CD1c-positive myeloid dendritic cell (primary cell): ENCODE data around the gene PNKD.

Experiments used
- DNase-seq: peaks from one replicate; pipeline ENCODE4 v3.0.0-alpha.2; 2016; ENCODE audit errors: extremely low spot score

The PNKD gene

DNA sequence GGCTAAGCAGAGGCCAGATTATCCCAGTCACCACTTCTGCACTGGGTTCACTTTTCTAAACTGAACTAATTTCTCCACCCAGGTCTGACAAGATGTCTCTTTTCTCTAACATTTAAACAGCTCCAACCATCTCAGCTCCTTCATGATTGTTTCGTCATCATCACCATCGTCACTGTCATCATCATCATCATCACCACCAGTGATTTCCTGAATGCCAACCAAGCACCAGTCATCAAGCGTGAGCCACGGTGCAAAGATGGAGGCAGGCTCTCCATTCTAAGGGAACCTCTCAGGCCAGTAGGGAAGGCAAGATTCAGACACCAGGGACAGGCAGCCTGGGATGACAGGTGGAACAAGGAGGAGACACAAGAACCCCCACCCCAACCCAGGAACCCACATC is 47.5 kb downstream of the PNKD start:
- no peak for DNase-seq

DNA sequence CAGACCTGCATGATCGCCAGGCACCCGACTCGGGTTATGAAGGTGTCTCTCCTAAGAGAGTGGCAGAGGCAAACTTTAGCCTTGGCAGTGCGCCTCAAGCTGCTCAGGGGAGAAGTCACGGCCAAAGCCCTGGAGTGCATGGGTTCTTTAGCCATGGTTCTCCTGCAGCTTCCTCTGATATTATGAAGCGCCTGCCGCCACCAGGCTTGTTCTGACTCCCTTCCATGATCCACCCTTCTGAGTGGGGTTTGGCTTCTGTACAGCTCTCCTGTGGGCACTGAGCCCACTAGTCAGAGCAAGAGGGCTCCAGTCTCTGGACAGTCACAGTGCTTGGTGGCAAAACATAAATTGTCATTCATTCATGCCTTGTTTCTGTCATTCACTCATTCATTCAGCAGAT is 47.9 kb downstream of the PNKD start:
- no peak for DNase-seq

DNA sequence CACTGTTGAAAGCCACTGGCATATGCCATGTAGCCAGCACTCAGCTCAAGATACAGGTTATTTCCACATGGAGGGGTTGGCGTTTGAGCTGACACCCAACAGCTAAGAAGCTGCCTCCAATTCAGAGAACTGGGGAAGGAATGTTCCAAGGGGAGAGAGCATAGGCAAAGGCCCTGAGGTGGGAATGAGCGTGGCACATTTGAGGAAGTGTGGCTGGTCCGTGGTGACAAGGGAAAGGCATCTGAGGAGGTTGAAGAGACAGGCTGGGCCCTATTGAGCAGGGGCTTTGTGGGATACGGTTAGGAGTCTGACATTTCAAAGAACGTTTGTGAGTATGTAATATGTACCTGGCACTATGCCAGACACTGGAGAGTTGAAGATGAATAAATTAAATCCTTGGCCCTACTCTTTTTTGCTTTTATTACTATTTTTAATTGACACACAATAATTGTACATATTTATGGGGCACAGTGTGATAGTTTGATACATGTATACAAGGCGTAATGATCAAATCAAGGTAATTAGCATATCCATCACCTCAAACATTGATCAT is 49.6 kb downstream of the PNKD start:
- no peak for DNase-seq

DNA sequence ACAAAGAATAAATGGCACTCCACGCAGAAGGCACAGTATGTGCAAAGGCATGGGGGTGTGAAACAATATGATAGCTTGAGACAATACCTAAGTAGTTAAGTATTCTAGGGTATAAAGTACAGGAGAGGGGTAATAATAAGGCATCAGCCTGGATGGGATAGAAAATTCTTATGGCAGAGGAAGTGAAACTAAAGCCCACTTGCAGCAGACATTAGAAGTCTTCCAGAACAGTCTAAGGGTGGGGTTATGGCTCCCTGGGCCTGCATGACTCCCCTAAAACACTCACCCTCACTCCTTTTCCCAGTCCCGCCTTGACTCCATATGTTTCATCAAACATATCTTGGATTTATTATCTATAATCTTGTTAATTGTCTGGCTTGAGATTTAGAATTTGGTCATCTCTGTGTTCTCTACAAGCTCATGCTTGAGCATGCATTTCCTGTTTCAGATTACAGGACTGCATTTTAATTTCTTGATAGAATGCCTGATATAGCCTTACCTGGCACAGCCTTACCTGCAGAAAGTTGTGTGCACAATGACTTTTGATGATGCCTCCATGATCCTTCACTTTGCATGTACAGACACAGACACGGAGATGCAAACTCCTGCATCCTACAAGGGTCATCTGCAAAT is 50.5 kb downstream of the PNKD start:
- peak; percentile 25 for DNase-seq

DNA sequence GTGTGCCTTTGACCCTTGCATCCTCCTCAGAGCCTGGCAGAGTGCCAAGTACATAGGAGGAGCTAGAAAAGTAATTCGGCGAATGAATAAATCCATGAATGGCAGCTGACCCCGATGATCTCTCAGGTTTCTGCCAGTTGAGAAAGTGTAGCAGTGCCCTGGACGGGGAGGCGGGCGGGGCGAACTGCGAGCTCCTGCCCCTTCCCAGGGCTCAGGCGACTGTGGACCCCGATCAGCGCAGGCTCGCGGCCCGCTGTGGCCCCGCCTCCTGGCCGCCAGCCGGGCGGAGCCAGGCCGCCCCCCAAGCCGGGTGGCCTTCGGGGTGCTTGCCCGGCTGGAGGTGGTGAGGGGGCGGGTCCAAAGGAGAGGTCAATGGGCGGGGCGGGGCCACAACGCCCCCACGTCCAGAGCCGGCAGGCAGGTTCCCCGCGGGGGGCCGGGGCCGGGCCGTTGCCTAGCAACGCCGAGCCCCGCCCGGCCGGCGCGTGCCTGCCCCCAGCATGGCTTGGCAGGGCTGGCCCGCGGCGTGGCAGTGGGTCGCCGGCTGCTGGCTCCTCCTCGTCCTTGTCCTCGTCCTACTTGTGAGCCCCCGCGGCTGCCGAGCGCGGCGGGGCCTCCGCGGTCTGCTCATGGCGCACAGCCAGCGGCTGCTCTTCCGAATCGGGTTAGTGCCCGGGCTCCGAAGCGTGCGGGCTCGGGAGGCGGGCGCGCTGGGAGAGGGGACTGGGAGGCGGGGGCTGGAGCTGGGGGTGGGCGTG is 52.6 kb downstream of the PNKD start:
- peak; percentile 76 for DNase-seq

DNA sequence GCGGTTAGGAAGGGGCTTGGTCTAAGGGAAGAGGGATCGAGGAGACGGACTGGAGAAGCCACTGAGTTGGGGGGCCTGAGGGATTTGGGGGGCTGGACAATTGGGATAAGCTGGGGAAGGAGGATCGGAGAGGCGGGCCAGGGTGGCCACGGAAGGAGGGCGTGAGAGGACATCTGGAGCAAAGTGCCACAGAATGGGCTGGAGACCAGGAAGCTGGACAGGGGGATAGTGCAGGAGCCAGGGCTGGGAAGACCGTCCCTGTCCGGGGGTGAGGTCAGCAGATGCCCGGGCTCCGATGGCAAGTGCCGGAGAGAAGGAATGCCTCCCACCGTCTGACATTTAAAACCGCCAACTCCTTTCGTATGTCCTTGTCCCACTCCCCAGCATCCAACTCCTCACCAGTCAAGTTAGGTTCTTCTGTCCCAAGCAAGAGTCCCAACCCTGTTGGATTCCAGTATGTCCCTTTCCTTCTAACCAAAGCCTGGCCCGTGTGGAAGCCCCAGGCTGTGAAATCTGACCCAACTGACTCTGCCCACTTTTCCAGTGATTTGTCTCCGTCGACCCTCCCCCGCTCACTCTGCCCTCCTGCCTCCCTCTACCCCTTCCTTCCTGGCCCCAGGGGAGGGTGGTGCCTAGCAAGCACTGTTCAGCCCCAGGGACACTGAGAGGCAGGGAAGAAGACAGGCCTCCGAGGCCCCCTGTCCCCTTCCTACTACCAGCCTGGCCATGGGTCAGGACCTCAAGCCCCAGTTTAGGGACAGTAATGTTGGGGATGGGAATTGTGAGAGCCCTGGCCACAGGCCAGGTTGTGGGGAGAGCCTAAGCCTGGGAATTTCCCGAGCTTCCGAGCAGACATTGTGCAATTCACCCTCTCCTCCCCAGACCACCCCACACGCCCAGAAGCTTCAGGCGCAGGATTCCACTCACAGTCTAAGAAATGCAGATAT is 53.5 kb downstream of the PNKD start:
- DNase-seq: peak; percentile 41

DNA sequence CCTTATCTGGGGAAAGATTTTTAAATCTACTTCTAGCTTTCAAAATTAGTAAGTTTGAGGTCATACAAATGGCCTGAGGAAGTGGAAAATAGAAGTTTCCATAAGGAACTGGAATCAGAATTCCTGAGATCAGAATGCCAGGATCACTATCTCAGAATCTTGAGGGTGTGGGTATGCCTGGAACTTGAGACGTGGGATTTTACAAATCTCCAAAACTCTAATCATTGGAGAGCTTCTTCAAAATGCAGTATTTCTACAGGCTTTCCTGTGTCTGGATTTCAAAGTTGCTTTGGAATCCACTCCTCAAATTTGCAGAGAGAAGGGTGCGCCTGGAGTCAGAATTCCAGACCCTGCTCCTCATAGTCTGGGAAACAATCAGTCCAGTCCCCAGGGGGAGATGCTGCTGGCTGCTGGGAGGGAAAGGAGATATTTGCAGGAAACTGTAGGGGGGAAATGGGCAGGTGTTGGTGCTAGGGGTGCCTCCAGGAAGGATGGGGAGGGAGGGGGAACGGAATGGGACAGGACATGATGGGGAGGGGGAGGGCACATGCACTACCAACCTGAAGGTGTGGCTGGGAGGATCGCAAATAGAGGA is 55.3 kb downstream of the PNKD start:
- no peak for DNase-seq

DNA sequence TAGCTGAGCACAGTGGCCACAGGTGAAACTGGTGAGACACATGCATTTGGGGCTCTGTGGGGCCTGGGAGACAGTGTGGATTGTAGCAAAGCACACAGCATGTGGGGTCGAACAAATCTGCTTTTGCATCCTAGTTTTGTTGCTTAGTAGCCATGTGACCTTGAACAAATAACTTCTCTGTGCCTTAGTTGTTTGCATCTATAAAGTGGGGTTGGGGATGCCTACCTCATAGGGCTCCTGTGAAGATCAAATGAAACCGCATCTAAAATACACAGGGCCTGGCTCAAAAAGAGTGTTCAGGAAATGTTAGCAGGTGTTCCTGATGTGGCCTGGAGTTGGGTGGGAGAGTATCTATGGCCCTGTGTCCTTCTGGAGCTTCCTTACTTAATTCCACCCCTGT is 56.0 kb downstream of the PNKD start:
- no peak for DNase-seq

DNA sequence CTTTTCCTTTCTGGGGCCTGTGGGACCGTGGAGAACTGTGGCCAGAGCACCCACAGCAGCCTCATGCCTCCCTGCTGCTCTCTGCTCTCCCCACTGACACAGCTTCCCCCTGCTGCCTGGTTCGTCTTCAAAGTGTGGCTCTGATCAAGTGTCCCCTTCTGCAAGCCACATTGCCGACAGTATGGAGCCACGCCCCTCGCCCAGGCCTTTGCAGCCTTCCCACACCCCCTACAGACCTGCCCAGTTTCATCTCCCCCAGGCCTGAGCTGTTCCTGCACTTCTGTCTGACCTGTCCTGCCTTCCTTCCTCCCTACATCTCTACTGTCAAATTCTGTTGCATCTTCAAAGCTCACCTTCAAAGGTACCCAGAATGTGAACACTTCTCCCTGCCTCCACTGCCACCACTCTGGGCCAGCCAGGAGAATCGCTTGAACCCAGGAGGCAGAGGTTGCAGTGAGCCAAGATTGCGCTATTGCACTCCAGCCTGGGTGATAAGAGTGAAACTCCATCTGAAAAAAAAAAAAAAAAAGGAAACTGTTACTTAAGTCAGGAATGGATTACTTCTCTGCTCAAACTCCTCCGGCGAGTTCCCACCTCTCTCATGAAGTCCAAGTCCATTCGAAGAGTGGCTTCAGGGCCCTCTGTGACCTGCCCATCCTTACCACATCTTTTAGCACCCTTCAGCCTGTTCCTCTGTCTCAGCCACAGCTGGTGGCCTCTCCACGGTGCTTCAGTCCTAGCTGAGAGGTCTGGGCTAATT is 57.3 kb downstream of the PNKD start:
- DNase-seq: peak; percentile 36

DNA sequence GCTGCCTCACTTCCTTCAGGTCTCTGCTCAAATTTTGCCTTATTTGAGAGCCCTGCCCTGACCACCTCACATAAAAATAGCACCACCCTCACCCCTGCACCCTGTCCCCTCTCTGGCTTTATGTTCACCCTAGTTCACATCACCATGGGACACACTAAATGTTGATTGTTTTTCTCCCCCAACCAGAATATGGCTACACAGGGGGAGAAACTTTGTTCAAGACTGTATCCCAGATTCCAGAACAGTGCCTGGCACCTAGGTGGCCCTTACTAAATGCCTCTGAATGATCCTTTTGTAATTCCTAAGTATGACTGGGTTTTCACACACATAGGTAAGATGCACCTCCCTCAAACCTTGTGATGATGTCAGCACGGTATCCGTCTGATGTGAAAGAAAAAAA is 58.0 kb downstream of the PNKD start:
- no peak for DNase-seq

DNA sequence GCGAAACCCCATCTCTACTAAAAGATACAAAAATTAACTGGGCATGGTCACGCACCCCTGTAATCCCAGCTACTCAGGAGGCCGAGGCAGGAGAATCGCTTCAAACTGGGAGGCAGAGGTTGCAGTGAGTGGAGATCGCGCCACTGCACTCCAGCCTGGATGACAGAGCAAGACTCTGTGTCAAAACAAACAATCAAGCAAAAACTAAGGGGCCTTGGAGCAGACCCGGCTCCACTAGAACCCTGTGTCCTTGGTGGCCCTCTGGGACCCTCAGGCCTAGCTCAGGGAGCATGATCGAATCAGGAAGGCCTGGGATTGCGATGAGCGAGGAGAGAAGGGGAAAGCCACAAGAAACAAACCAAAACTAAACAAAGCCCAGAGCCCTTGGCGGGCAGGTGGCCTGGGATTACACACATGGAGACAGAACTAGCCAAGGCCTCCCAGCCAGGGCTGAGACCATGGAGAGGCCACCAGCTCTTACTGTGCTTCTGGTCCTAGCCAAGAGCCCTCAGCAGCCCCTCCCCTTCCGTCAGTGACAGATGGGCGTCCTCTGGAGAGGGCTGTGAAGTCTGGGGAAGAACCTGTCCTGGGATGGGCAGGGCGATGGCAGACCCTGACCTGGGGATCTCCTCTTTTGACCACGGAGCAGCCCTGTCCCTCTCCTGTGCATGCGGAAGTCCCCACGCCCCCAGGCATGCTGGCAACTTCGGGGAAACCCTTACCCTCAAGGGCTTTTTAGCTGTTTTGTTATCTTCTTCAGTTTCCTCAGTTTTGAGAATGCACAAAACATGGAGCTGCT is 58.9 kb downstream of the PNKD start:
- peak; percentile 42 for DNase-seq

DNA sequence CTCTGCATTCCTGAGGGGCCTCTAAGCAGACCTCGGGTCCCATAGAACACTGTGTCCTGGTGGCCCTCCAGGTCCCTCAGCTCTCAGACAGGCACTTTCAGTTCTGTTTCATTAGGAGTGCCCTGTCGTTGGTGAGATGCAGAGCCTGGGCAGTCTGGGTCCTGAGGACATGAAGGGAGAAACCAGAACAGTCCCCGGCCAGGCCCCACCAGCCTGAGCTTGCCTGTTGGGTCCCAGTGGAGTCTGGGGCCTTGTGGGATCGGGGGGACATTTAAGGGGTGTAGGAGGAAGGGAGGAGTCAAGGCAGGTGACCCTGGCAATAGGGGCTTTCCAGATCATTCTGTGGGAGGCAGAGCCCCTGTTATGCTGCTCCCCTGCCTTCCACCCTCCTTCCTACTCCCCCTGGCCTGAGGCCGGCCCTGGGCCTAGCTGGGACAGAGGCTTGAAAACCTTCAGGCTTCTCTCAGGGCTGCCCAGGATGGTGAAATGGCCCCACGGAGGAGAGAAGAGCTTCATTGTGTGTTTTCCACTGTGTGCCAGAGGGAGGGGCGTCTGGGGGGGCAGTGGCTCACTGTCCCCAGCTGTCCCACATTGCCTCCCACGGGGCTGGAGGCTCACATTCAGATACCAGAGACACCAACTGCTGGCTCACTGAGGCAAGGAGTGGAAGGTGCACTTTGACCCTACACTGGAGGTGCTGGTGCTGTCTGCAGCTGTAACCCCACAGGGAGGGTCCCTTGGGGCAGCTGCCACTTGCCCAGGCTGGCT is 59.7 kb downstream of the PNKD start:
- DNase-seq: no peak

DNA sequence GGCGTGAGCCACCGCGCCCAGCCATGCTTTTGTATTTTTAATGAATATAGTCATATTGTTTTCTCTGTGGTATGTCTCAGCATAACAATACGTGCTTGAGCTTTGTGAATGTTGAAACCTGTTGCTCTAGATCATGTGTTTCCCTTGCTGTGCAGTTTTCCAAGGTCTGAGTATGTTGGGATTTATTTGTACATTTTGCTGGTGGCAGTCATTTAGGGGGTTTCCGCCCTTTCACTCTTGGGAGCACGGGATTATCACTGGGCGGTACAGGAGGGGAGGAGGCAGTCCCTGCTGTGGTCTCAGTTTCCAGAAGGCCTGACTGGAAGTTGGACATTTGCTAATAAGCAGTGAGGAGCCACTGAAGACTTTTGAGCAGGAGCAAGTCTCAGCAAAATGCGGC is 61.4 kb downstream of the PNKD start:
- no peak for DNase-seq

DNA sequence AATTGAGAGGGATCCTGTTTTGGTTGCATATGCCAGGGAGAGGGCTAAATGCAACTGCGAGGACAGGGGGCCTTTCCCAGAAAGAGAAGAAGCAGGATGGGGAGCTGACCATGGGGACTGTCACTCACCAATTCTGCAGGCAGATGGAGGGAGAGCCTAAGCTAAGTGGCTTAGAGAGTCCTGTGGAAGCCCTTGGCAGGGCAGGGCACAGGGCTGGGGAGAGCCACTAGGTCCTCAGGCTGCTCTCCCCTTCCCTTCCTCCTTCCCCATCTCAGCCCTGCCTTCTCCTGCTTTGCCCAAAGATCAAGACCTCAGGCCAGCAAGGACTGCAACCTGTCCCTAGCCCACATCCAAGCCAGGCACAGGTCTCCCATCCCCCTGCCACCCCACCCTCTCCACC is 62.0 kb downstream of the PNKD start:
- DNase-seq: no peak

DNA sequence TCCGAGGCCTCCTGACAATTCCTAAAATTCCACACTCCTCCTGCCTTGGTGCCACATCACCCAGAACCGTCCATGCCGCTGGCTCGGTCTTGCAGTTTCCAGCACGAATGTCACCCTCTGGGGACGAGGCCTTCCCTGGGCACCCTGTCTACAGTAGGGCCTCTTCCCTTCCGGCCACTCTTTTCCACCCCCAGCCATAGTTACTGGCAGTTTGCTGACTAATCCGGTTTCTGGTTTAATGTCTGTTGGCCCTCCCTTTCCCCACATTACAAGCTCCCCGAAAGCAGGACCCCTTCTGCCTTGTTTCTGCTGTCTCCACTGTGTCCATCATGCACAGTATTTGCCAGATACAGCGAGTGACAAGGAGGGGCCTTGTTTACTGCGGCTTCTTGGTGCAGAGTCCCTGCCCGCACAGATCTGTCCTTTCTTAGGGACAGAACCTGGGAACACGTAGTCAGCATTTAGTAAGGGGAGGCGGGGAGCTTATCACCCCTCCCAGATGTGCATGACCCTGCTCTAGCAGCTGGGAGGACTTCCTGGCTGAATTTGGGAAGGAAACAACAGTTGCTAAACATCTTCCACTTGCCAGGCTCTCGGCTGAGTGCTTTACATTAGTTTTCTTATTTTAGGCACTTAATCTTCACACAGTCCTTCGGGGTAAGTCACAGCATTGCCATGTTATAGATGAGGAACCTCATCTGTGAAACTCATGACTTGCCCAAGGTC is 62.8 kb downstream of the PNKD start:
- DNase-seq: peak; percentile 58

DNA sequence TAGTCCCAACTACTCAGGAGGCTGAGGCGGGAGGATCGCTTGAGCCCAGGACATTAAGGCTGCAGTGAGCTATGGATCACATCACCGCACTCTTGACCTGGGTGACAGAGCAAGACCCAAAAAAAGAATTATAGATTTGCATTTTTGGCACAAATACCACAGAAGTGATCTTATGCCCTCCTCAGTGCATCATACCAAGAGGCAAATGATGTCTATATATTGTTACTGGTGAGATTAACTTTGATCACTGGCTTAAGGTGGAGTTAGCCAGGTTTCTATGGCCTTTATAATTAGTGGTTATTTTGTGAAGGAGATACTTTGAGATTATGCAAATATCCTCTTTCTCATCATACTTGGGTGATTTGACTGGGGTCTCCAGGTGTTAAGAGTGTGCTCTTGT is 64.2 kb downstream of the PNKD start:
- DNase-seq: no peak

DNA sequence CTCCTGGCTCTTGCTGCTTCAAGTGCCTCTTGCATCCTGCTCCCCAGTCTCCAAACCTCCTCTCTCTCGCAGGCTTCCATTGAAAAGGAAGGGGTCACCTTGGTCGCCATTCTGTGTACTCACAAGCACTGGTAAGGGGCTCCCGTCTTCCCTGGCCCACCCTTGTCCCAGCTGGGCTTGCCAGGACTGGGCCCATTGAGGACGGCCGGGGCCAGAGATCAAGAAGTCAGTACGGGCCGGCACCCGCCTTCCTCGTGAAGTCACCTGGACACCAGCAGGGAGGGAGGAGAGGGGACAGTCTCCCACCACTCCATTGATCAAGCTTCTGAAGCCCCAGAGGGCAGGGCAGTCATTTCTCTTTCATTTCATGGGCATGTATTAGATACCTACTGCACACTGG is 70.3 kb downstream of the PNKD start:
- no peak for DNase-seq

DNA sequence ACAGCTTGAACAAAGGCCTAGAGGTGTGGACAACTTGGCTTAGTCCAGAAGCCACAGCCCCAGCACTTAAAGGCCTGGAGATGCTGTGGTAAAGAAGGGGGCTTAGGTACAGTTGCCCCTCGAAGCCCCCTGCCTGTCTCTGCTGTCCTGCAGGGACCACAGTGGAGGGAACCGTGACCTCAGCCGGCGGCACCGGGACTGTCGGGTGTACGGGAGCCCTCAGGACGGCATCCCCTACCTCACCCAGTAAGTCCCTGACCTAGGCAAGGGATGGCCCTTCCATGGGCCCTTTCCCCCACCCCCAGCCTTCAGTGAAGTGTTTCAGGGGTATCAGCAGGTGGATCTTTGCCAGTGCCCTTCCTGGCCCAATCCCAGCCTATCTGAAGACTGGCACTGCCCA is 71.1 kb downstream of the PNKD start:
- no peak for DNase-seq

DNA sequence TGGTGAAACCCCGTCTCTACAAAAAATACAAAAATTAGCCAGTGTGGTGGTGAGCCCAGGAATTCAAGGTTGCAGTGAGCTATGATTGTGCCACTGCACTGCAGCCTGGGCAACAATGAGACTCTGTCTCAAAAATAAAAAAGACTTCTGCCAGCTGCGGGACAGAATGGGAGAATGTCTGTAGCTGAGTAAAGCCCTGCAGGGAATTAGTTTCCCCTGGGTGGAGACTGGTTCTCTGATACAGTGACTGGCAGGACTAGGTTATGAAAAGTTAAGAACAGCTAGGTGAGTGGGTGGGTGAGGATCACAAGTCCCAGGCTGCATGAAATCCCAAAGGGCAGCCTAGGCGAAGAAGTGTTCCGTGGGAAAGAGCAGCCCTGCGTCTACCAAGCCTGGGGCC is 72.5 kb downstream of the PNKD start:
- no peak for DNase-seq
